ENCODE measurements around the gene TMEM81.

The TMEM81 gene, protein sequence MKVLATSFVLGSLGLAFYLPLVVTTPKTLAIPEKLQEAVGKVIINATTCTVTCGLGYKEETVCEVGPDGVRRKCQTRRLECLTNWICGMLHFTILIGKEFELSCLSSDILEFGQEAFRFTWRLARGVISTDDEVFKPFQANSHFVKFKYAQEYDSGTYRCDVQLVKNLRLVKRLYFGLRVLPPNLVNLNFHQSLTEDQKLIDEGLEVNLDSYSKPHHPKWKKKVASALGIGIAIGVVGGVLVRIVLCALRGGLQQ

GRCh38 chr1:205084360-205084759, at the start of gene TMEM81:
TMEM81 (minus strand) TSS chr1:205084460; CDS start chr1:205084320, 140 bp downstream.
- no peak for DNase-seq

DNA sequence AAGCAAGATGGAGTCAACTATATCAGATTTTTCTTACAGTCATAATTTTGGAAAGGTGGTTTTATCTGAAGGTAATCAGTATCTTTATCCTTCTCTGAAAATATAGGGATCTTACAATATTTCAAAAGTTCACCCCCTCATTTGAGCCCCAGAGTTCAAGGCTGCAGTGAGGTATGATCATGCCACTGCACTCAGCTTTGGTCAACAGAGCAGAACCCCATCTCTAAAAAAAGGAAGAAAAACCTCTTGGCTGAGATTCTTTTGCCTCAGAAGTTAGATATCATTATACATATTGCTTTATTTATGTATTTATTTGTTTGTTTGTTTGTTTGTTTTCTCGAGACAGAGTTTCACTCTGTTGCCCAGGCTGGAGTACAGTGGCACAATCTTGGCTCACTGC, 49.0 kb upstream of the TMEM81 start:
- no peak for DNase-seq

DNA sequence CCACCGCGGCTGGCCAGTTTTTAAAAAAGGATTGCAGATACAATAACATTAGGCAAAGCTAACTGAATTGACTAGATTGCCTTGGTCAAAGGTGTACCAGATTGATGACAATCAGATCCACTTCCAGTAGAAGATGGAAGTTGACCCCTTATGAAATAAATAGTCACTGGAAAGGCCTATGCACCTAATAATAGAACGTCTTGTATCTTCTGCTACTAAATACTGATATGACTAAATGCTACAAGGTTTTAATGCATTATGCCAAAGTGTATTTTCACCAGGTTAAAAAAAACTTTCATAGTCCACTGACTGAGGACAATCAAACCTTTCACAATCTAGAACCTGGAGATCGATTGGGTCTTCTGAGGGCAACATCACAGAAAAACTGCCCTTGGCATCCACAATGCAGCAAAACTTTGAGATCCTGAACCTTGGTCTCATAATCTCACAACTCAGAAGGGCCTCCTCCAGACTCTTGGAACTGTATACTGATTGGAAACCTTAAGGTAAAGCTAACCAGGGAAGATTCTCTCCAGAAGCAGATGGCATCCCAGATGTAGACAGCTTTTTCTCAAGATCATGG, 45.3 kb upstream of the TMEM81 start:
- no peak for DNase-seq

DNA sequence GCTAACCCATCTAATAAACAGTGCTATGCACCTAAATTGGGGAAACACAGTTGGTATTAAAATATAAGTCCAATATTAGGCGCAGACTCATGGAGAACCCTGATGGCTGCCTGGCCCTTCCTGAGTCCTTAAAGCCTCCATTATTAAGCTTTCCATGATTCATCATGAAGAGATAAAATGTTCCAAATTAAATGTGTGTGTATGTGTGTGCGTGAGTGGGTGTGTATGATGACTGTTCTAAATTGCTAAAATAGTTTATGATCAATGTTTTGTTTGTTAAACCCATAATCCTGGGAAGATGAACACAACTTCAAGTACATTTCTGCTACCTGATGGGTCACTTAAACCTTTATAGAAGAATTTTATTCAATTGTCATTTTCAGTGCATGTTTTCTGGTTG, 43.8 kb upstream of the TMEM81 start:
- no peak for DNase-seq

DNA sequence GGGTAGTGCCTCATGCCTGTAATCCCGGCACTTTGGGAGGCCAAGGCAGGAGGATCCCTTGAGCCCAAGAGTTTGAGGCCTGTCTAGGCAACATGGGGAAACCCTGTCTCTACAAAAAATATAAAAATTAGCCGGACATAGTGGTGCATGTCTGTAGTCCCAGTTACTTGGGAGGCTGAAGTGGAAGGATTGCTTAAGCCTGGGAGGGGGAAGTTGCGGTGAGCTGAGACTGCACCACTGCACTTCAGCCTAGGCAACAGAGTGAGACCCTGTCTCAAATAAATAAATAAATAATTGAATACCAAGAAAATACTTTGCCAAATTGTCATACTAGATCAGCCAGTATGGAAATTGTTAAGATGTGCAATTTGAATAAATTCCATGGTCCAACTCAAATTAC, 43.4 kb upstream of the TMEM81 start:
- no peak for DNase-seq

DNA sequence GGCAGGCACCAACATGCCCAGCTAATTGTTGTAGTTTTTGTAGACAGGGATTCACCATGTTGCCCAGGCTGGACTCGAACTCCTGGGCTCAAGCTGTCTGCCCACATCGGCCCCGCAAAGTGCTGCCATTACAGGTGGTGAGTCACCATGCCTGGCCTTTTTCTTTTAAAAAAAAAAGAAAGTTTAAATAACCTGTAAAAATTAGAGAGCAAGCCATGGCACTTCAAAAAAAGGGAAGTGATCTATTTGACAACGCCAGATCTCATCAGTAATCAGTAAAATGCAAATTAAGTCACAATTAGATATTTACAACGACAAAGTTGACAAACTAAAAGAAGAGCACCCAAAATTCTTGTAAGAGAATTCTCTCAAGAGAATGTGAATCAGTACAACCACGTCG, 40.5 kb upstream of the TMEM81 start:
- no peak for DNase-seq

- DNase-seq, result no peak
These were observed 38.2 kb upstream of the TMEM81 start for GRCh38 chr1:205122489-205122882.

DNA sequence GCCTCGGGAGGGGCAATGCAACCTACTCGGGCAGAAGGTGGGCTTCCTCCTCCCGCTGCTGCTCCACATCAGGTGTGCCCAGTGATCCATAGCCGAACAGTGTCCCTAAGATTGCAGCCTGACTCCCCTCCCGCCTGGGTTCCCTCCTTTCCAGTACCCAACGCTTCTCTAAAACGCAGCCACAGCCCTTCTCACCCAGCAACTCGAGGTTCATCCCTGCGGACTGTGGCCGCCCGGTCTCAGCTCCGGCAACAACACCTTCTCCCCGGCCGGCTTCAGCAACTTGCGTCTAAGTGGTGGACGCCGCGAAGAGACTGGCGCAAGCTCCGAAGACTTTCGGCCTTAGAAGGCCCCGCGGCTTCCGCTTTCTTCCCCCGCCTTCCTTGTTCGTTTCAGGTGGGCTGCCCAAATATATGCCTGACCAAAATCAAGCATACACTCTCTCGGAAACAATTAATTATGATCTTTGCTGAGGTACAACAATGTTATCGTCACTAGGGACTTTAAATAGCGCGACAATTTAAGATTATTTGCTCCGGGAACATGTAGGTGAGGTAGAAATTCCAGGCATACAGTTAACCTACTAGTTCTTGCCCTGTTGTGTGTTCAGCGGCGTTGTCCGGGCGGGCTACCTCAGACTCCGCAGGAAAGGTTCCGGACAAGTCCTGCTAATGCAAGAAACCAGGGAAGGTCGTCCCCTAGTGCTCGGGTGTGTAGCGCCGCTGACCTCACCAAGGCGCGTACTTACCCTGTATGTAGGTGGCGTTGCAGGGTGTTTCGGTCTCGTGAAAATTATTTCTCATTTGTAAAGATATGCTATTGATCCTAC, 37.6 kb upstream of the TMEM81 start, which contains the start of gene RBBP5:
RBBP5 (minus strand) TSS at position 319 of the 829 bp plus-strand sequence; CDS start at position 214, 105 bp downstream.
- DNase-seq, result peak; percentile 95 to 97

- peak in 1 of 2 experiments; percentile 5 for DNase-seq
These were observed 34.5 kb upstream of the TMEM81 start for GRCh38 chr1:205118752-205119151.

DNA sequence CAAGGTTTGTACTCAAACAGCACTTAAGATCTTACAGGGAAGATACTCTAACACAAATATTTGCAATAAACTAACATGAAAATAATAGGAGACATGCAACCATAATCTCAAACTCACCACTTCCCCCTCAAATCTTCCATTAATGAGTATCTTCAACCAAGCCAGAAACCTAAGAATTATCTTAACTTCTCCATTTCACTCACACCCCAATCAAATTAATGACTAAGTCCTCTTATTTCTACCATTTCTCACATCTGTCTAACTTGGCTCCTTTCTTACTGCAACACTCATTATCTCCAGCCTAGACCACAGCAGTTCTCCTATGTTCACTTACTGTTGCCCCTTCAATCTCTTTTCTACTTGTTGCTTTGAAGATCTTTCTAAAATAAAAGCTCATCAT, 27.1 kb upstream of the TMEM81 start:
- DNase-seq, result no peak

DNA sequence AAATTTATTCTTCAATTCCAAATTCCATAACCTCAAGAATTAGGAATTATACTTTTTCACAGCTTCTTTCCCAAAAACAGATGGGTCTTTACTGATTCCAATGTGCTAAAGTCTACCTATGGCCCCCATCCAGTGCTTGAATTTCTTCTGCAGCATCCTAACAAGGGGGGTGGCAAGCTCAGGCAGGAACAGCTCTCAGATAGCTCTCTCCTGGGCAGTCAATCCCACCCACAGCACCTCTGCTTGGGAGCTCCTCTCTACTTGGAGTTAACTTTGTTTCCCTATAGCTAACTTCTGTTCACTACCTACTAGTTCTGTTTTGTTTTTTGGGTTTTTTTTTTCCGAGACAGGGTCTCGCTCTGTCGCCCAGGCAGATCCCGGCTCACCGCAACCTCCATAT, 25.5 kb upstream of the TMEM81 start:
- no peak for DNase-seq

- no peak for DNase-seq
These were observed 25.0 kb upstream of the TMEM81 start for GRCh38 chr1:205109269-205109668.

GRCh38 chr1:205108464-205108863, 24.2 kb upstream of the TMEM81 start:
- no peak for DNase-seq

GRCh38 chr1:205107327-205107726, 23.1 kb upstream of the TMEM81 start:
- no peak for DNase-seq

DNA sequence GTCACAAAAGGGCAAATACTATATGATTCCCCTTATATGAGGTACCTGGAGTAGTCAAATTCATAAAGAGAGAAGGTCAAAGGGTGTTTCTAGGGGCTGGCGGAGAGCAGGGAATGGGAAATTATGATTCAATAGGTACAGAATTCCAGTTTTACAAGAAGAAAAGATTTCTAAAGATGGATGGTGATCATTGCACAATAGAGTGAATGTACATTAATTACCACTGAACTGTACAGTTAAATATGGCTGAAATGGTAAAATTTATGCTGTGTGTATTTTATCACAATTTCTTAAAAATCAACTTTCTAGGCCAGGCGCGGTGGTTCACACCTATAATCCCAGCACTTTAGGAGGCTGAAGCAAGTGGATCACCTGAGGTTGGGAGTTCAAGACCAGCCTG, 18.1 kb upstream of the TMEM81 start:
- no peak for DNase-seq

- no peak for DNase-seq
These were observed 14.0 kb upstream of the TMEM81 start for GRCh38 chr1:205098242-205098641.

- no peak for DNase-seq
These were observed 11.2 kb upstream of the TMEM81 start for GRCh38 chr1:205095422-205095821.

DNA sequence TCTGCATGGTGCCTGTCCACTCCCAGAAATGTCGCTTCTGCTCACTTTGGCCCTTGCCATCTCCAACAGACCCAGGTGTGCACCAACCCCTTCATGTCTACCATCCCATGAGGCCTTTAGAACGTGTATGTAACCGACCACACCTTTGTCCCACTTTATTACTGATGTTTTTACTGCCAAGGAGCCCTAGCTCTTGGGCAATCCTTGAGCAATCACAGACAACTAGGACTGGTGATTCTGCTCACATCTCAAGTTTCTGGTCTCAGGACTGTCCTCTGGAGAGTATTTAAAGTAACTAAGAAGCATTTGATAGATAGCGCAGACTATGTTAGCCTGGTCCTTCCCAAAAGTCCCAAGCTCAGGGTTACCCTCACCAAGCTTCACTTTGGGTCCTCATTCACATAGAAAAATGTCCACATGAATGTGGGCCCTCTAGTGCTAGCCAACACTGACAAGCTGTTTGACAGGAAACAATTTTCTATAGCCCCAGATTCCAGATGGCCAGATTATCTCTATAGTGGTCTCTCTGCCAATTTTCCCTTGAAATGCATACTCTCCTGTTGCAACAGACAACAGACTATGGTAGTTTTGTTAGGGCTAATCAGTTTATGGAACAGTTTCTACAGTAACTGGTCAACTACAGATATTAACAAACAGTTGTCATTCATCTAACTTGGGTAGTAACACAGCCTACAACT, 6.9 kb upstream of the TMEM81 start:
- DNase-seq, result no peak

DNA sequence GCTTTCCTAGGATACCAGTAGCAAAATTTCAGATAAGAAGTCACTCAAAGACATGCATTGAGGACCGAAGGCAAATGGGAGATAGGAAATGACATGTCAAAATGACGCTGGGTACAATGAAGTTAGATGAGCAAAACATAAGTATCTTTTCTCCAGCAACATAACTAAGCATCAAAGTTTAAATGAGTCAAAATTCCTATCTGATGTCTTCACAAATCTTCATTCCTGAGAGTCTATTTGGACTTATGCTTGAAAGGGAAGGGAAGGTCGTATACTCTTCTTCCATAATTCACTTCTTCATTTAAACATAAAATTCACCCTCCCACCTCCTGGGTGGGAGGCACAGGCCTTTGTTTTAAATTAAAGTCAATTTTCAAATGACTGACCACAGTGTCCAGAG, 4.1 kb upstream of the TMEM81 start:
- DNase-seq, result no peak

DNA sequence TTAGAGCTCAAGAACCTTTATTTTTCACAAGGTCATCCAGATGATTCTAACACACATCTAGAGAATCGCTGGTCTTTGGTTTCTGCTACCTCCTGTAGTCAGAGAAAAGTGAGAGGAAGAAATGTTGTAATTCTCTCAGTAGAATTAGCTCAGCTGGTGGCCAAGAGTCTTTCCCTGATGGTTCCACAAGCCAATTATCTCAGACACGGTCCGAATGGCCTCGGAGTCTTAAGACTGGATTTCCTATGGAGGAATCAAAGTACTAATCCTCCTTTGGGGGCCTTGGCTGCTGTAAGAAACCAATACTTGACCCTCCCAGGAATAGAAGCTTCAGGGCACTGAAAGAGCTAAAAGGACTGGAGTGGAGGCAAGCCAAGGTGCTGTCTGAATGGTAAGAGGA, 1.8 kb downstream of the TMEM81 start:
- DNase-seq, result no peak

GRCh38 chr1:205077934-205078311, 6.3 kb downstream of the TMEM81 start:
- no peak for DNase-seq

- no peak for DNase-seq
These were observed 6.9 kb downstream of the TMEM81 start for GRCh38 chr1:205077158-205077933.
